Erythroblast (primary cell): ENCODE data around the gene GJB3.

Source experiments
- GATA1 ChIP-seq: IDR thresholded peaks from 2 replicates; pipeline ENCODE4 v1.6.1; 2011; ENCODE audit warnings: low read depth, mild to moderate bottlenecking, control low read depth, low read length, moderate library complexity
- POLR2A ChIP-seq: IDR thresholded peaks from 2 replicates; pipeline ENCODE4 v1.6.1; 2011; ENCODE audit warnings: mild to moderate bottlenecking, low read length

DNA sequence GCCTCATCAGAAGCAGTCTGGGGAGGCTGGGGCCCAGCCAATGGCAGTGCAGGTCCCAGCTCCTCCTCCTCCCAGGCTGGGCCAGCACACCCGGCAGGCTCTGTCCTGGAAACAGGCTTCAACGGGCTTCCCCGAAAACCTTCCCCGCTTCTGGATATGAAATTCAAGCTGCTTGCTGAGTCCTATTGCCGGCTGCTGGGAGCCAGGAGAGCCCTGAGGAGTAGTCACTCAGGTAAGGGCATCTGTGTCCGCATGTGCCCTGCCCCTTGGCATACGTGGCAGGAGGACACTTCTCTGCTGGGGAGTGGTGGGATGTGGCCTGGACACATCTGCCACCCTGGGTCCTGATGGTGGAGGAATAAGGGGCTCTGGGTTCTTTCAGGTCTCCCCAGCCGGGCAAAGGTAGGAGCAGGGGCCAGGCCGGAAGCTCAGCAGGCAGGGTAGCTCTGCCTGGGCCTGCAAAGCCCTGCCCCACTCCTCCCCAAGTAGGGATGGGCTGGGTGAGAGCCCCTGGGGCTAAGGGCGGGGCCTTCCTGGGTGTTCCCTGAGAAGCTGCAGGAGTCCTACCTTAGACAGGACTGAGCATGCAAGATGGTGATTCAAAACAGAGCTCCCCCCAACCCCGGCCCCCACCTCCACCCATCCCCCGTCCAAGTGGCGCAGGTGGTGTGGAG, 25.9 kb upstream of the GJB3 start, which contains the start of gene GJB5:
- TF ChIP-seq POLR2A (no peak), GATA1 (no peak)
